Measurements from ENCODE around the gene SLC25A21.

SLC25A21 gene

DNA sequence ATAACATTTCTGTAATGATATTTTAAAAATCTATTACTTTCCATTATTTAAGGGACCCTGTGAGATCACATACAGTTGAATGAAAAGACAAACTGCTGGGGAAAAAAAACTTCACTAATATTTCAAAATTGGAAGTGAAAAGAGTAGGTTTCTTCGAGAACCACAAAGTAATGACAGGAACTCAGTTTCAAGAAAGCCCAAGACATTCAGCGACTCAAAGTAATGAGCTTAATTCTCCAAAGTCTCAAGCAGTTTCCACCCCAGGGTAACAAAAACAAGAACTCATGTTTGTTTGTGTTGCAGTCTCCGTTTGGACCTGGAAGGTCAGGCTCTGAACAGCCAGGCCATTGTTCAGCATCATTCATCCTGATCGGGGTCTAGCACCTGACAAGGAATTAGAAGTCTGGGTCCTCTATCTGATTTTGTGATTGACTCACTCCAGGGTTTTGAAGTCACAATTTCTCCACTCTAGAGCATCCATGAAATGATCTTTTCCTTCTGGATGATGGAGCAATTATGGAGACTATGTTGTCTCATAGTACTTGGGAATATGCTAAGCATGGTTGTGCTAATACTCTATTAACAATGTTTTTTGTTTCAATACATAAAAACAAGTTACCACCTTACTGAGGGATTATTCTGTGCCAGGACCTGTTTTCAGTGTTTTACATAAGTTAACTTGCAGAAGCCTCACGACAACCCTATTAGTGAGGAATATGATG is 126.9 kb downstream of the SLC25A21 start:
- no peak for DNase-seq (ENCODE audit: low read depth, low spot score)

DNA sequence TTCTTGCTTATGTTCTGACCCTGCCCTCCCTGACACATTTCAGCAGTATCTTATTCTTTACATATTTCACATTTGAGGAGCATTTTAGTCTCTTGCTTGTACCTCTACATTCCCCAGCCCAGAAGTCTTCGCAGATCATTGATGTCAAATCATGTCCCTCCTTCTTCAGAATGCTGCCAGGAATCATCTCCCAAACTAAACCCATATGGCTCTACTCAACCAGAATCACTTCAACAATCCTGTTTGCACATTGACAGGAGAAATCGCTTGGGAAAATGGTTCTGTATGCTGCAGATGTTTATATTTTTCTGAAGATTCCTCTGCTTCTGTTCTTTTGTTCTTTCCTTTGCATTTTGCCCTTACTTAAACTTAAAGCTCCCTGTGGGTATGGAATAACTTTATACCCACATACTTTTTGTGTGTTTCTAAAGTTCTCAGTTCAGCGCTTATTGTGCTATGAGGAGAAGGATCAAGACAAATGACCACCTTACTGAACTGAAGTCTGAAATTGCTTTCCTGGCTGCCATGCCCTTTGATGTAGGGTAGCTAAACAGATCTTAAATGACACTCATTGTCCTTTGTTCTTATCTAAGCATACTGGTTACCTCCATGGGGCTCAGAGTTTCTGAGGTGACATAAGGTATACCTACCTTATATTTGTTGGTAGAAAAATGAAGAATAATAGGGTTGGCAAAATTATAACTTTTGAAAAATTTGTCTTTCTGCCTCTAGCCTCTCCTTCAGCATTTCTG is 134.6 kb downstream of the SLC25A21 start:
- DNase-seq (ENCODE audit: low read depth, low spot score), result no peak

- DNase-seq (ENCODE audit: low read depth, low spot score), result no peak
Measured at GRCh38 chr14:37036669-37037341, 135.6 kb downstream of the SLC25A21 start.

- DNase-seq (ENCODE audit: low read depth, low spot score), result no peak
Measured at GRCh38 chr14:37035401-37035800, 137.0 kb downstream of the SLC25A21 start.

GRCh38 chr14:37034410-37035285 is 137.8 kb downstream of the SLC25A21 start:
- DNase-seq (ENCODE audit: low read depth, low spot score), result no peak

GRCh38 chr14:37032863-37033262 is 139.5 kb downstream of the SLC25A21 start:
- DNase-seq (ENCODE audit: low read depth, low spot score), result no peak

DNA sequence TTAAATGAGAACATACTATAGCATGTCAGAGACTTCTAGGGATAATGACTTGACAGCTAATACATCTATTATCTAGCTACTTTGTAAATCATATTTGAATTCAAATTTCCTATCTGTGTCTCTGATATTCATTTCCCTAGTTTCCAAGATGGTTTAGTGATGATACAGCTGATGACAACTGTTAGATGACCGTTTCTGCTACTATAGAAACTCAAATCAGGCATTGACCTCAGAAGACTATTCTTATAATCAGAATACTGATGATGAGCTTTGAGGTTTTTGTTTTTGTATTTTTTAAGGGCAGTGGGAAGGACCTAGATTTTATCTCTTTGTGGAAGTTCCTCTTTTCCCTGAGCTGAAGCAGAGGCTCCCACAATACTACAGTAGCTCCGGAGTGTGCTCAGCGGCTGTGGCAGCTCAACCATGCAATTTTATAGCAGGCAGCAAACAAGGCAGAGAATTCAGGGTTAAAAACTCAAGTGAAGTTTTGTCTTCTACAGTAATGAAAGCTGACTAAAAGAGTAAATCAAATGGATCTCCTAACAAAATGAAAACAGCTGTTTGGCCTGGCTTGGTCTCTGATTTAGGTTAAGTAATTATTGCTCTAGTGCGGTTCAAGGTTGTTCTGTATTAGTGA is 145.1 kb downstream of the SLC25A21 start:
- DNase-seq (ENCODE audit: low read depth, low spot score), result no peak

- DNase-seq (ENCODE audit: low read depth, low spot score), result no peak
Measured at GRCh38 chr14:37023875-37024565, 148.4 kb downstream of the SLC25A21 start.

DNA sequence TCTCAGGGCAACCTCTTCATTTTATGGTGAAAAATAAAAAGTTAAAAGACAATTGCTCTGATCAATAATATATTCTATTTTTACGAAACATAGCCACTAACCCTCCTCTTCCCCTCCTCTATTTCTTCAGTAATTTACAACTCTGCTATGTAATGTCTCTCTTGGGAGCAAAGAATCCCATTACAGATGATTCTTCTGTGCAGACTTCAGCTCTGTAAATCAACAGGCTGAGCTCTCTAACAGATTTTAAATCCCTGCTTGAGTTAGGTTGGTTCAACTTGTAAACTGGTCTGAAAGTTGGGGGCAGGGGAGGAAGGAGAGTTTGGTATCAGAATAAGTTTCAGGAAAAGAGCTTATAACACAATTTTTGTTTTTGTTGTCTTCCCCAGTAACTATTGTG is 151.0 kb downstream of the SLC25A21 start:
- DNase-seq (ENCODE audit: low read depth, low spot score), result no peak

DNA sequence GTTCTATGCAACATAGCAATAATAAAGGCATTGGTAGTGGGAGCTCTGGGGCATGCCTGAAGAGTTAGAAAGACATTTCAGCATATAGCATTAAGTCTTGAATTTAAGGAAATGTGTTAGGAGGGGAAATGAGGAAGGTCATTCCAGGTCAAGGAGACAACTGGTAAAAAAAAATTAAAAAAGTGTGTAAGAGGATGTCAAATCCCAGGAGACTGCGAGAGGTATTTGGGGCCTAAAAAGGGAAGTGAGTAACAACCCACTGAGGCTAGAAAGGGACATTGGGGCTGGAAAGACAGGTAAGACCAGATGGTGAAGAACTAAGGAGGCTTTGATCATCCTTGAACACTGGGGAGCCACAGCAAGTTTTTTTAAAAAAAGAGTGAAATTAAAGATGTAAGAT is 152.9 kb downstream of the SLC25A21 start:
- DNase-seq (ENCODE audit: low read depth, low spot score), result no peak

DNA sequence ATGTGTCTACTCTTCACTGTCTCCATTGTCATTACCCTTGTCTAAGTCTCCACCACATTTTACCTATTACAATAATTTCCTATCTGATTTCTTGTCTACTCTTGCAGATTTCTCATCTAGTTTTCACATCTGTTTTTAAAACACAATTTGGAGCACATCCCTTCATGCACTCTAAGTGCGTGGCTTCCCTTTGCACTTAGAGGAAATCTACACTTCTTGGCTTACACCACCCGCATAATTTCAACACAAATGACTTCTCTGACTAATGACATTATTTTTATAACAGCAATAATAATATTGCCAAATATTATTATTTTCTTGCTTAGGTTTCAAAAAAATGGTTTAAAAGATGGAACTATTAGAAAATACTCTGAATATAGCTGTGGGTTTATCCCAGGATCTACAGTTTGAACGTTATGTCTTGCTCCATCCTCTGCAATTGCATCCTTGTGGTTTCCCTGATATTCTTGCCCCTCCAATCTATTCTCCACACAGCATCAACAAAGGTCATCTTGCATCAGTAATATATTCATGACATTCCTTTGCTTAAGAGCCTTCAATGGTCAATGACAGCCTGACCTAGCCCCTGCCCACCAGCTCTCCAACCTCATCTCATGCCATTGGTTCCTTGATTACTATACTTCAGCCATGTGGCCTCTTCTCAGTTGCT is 153.7 kb downstream of the SLC25A21 start:
- no peak for DNase-seq (ENCODE audit: low read depth, low spot score)

DNA sequence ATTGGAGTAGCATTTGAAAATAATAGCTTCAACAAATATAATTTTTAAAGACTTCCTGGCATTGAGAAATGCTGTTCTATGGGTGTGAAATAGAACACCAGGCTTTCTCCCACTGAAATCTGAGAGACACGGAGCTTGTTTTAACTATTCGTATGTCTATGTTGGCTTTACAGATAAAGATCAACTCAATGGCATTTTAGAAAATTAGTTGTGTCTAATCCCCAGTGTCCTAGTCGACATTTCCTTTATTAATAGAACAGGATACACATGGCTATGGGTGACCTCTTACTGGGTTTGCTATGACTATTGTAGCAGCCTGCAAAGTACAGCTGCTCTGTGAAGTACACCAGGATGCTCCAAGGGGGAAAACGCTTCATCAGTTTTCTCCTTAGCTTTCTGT is 159.3 kb downstream of the SLC25A21 start:
- DNase-seq (ENCODE audit: low read depth, low spot score), result no peak

GRCh38 chr14:36998686-36999085 is 173.7 kb downstream of the SLC25A21 start:
- DNase-seq (ENCODE audit: low read depth, low spot score), result no peak

- DNase-seq (ENCODE audit: low read depth, low spot score), result no peak
Measured at GRCh38 chr14:36997843-36998242, 174.6 kb downstream of the SLC25A21 start.

GRCh38 chr14:36996857-36997590 is 175.4 kb downstream of the SLC25A21 start:
- DNase-seq (ENCODE audit: low read depth, low spot score), result no peak

- DNase-seq (ENCODE audit: low read depth, low spot score), result no peak
Measured at GRCh38 chr14:36996133-36996856, 176.1 kb downstream of the SLC25A21 start.

DNA sequence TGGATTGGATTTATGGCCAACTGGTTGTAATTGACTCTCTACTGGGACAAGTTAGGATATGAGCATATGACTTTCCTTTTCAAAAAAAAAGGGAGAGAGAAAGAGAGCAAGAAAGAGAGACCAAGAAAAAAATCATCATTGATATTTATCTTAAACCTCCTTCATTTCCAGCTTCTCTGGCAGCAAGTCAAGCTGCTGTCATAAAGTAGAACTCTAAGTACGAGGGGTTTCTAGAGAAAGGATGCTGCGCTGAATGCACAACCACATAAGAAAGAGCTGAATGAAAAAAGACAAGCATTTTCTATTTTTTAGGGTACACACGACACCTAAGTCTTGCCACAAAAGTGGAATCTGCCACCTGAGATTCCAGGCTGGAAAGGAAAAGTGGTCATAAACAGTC is 182.6 kb downstream of the SLC25A21 start:
- no peak for DNase-seq (ENCODE audit: low read depth, low spot score)

- no peak for DNase-seq (ENCODE audit: low read depth, low spot score)
Measured at GRCh38 chr14:36988989-36989388, 183.4 kb downstream of the SLC25A21 start.

- DNase-seq (ENCODE audit: low read depth, low spot score), result no peak
Measured at GRCh38 chr14:36988568-36988967, 183.8 kb downstream of the SLC25A21 start.

All from activated CD4-positive, CD25-positive, alpha-beta regulatory T cell treated with anti-CD3 and anti-CD28 coated beads, Interleukin-2, amount 50 U/mL, for 16 hours (primary cell).